HepG2 (cell line): ENCODE results near the gene AP5Z1. TPM values are rescaled to one million over a fixed set of nuclear protein-coding genes. Genes with fewer than 3 reads are reported as not detected.

Experiments used
- ATAC-seq: fragments of 200-7000 bp; cut with Tn5 transposase; 3 replicates; pipeline ENCODE4 v1.9.1; 2020; ENCODE audit warnings: mild to moderate bottlenecking, moderate library complexity
- Bru-seq: library from RNA; stranded (reverse); fragments of 400-500 nt; gene quantifications from one replicate; lab custom pipeline; 2021; lab: Mats Ljungman, UMichigan
- BruChase-seq, 2 experiments: library from RNA; stranded (reverse); fragments of 400-500 nt; gene quantifications; one replicate each; lab custom pipeline; 2021; lab: Mats Ljungman, UMichigan
- BruUV-seq: library from RNA; stranded (reverse); fragments of 400-500 nt; replicated peaks from 2 replicates; lab custom pipeline; 2021; lab: Mats Ljungman, UMichigan
- CTCF ChIA-PET: fragments of 300-600 bp; formaldehyde crosslinking; extraction: SDS; loops from one replicate; lab custom pipeline; 2021; ENCODE audit warnings: low total read pairs, inconsistent platforms, low intra/inter-chr PET ratio; lab: Yijun Ruan, JAX
- POLR2A ChIA-PET: fragments of 350-600 bp; sonication (Branson Sonifier 250); formaldehyde crosslinking; loops from one replicate; lab custom pipeline; 2020; ENCODE audit warnings: antibody characterized with exemption, inconsistent platforms; lab: Yijun Ruan, JAX
- DNase-seq: peaks from one replicate; pipeline ENCODE4 v3.0.0-alpha.2; 2015; ENCODE audit warnings: low spot score
- FAIRE-seq: peaks from 3 replicates; lab custom pipeline; 2011; peaks lifted over from hg19 to GRCh38; lab: Jason Lieb, UNC
- H2AFZ ChIP-seq: one replicate; pipeline ENCODE4 v1.6.1; 2011; ENCODE audit warnings: low read length, inconsistent platforms
- H3K27ac ChIP-seq: fragments of 300-600 bp; 3 replicates; pipeline ENCODE4 v1.8.0; 2011; ENCODE audit warnings: mixed run types, mild to moderate bottlenecking, mixed read lengths, low read length, inconsistent platforms; ENCODE audit not compliant: insufficient read depth; ENCODE audit errors: extremely low read length
- H3K27me3 ChIP-seq, 2 experiments: fragments of 200-600 bp in 1 of 2; 2 replicates in 1 of 2; 3 replicates in 1 of 2; pipeline versions ENCODE4 v1.6.0 to v1.8.0; 2011; ENCODE audit warnings: low read length in 2 of 2, mild to moderate bottlenecking in 2 of 2, moderate library complexity in 2 of 2, inconsistent platforms in 1 of 2; ENCODE audit not compliant: insufficient read depth in 2 of 2, control insufficient read depth in 1 of 2
- H3K36me3 ChIP-seq, 2 experiments: fragments of 200-600 bp in 1 of 2; replicated peaks in 1 of 2; 2 replicates in 1 of 2; 3 replicates in 1 of 2; pipeline versions ENCODE4 v1.5.1 to v1.8.0; 2011; ENCODE audit warnings: low read length in 2 of 2, inconsistent platforms in 1 of 2; ENCODE audit not compliant: insufficient read depth in 2 of 2, control insufficient read depth in 1 of 2
- H3K4me1 ChIP-seq: 2 replicates; pipeline ENCODE4 v1.5.1; 2012; ENCODE audit warnings: low read length, inconsistent platforms; ENCODE audit not compliant: insufficient read depth
- H3K4me2 ChIP-seq: 2 replicates; pipeline ENCODE4 v1.6.0; 2011; ENCODE audit warnings: low read depth, low read length, inconsistent platforms
- H3K4me3 ChIP-seq, 3 experiments: fragments of 200-600 bp in 1 of 3; sonication (generic), shearing (Covaris generic) in 1 of 3; replicated peaks in 1 of 3; 2 replicates each; pipeline ENCODE4 v1.5.1; 2011 to 2016; ENCODE audit warnings: low read length in 3 of 3, inconsistent platforms in 2 of 3, low read depth in 2 of 3, mild to moderate bottlenecking in 2 of 3, control low read depth in 1 of 3, mixed read lengths in 1 of 3; ENCODE audit not compliant: insufficient read depth in 1 of 3
- H3K79me2 ChIP-seq: one replicate; pipeline ENCODE4 v1.6.1; 2011; ENCODE audit warnings: low read length, inconsistent platforms; ENCODE audit not compliant: insufficient read depth
- H3K9ac ChIP-seq: 2 replicates; pipeline ENCODE4 v1.6.0; 2011; ENCODE audit warnings: mild to moderate bottlenecking, low read depth, low read length, inconsistent platforms; ENCODE audit not compliant: insufficient read depth
- H3K9me3 ChIP-seq: 2 replicates; pipeline ENCODE4 v1.5.1; 2012; ENCODE audit warnings: mild to moderate bottlenecking, low read length
- H4K20me1 ChIP-seq: 2 replicates; pipeline ENCODE4 v1.6.0; 2011; ENCODE audit warnings: inconsistent platforms, mild to moderate bottlenecking, low read length, moderate library complexity; ENCODE audit not compliant: insufficient read depth
- HMG20B ChIP-seq: conservative IDR thresholded peaks from 2 replicates; pipeline ENCODE4 v1.6.1; 2016; ENCODE audit warnings: missing genetic modification reagents, missing compliant biosample characterization
- NAIF1 ChIP-seq: sonication (generic); formaldehyde crosslinking; IDR thresholded peaks from 2 replicates; pipeline ENCODE4 v1.5.0; 2020; ENCODE audit warnings: mild to moderate bottlenecking, missing genetic modification reagents, borderline replicate concordance
- NCOA2 ChIP-seq: sonication (generic); formaldehyde crosslinking; IDR thresholded peaks from 2 replicates; pipeline ENCODE4 v1.8.0; 2022; ENCODE audit warnings: inconsistent platforms
- POGK ChIP-seq: sonication (generic); formaldehyde crosslinking; conservative IDR thresholded peaks from 2 replicates; pipeline ENCODE4 v1.8.0; 2022; ENCODE audit warnings: mild to moderate bottlenecking, moderate library complexity, missing genetic modification reagents
- RBFOX2 ChIP-seq: fragments of 200-400 bp; formaldehyde crosslinking; IDR thresholded peaks from 2 replicates; pipeline ENCODE4 v1.6.1; 2017; ENCODE audit warnings: low read depth, mild to moderate bottlenecking, low read length
- SUZ12 ChIP-seq: fragments of 150-350 bp; IDR thresholded peaks from 2 replicates; pipeline ENCODE4 v1.6.1; 2014; ENCODE audit warnings: low read depth, low read length
- TAF15 ChIP-seq: fragments of 200-400 bp; formaldehyde crosslinking; IDR thresholded peaks from one replicate; pipeline ENCODE4 v1.6.1; 2018; ENCODE audit warnings: mild to moderate bottlenecking, low read depth, low read length; ENCODE audit not compliant: poor library complexity, severe bottlenecking
- ZNF275 ChIP-seq: sonication (generic); formaldehyde crosslinking; IDR thresholded peaks from 2 replicates; pipeline ENCODE4 v1.8.0; 2022; ENCODE audit warnings: missing genetic modification reagents, mild to moderate bottlenecking, inconsistent platforms, borderline replicate concordance
- ZNF614 ChIP-seq: IDR thresholded peaks from 2 replicates; pipeline ENCODE4 v1.6.1; 2018; ENCODE audit warnings: missing biosample characterization, missing genetic modification reagents, inconsistent platforms, borderline replicate concordance
- ZNF619 ChIP-seq: sonication (generic); formaldehyde crosslinking; IDR thresholded peaks from 2 replicates; pipeline ENCODE4 v1.4.0; 2020; ENCODE audit warnings: mild to moderate bottlenecking, missing genetic modification reagents
- ZNF740 ChIP-seq: sonication (generic); formaldehyde crosslinking; IDR thresholded peaks from 2 replicates; pipeline ENCODE4 v1.4.0; 2020; ENCODE audit warnings: missing genetic modification reagents
- WGBS: methylation state at CpG from one replicate; pipeline ENCODE4 v1.1.6; 2017; ENCODE audit warnings: low lambda C conversion rate; 5-methylcytosine and 5-hydroxymethylcytosine counted together
- in situ Hi-C: cut with HindIII; loops from 2 replicates; pipeline ENCODE4 v1.10.0; 2017; ENCODE audit warnings: low pct_unique_long_range_greater_than_20kb; ENCODE audit not compliant: extremely low pct_ligation_motif_present
- intact Hi-C: fragments of 100-400 bp; cut with micrococcal nuclease; formaldehyde crosslinking; loops from one replicate; pipeline ENCODE4 v1.10.0; 2022; ENCODE audit not compliant: unreplicated experiment
- long read RNA-seq, 2 experiments: library from RNA in 1 of 2; library from polyadenylated mRNA in 1 of 2; stranded (forward) in 1 of 2; unstranded in 1 of 2; transcript quantifications; one replicate each; pipeline ENCODE4 v2.0.0, GENCODE V29; 2019 to 2022
- polyA minus RNA-seq, 3 experiments: library from RNA; depleted of rRNA, polyadenylated mRNA; stranded (reverse); fragments of >200 nt; gene quantifications; 2 replicates each; pipeline ENCODE4 v1.2.3, GENCODE V29; 2011; ENCODE audit warnings: low replicate concordance in 1 of 3
- polyA plus RNA-seq, 8 experiments: library from polyadenylated mRNA; depleted of rRNA in 3 of 8; stranded (reverse) in 7 of 8; unstranded in 1 of 8; fragments of >200 nt; fragmentation: Illumina TruSeq in 4 of 8; extraction: Trizol in 4 of 8; gene quantifications; 2 replicates each; pipeline versions ENCODE4 v1.2.1 to v1.2.3, GENCODE V29; 2011 to 2016; ENCODE audit warnings: low read depth in 4 of 8, missing spikeins in 1 of 8, mixed read lengths in 1 of 8; ENCODE audit not compliant: insufficient read depth in 1 of 8
- total RNA-seq, 5 experiments: library from RNA; depleted of rRNA; stranded (reverse); fragments of >200 nt; fragmentation: Illumina TruSeq; extraction: Trizol; gene quantifications; 2 replicates each; pipeline ENCODE4 v1.2.3, GENCODE V29; 2016; ENCODE audit warnings: low read depth in 1 of 5

Gene AP5Z1
- total RNA-seq (2016; rRNA removed; fragmentation: Illumina TruSeq; extraction: Trizol) = 7.4 and 15.1 TPM in 2 replicates
- 3.5 and 6.4 TPM in 2 replicates for total RNA-seq (2016; cell fraction: cytosol; rRNA removed; fragmentation: Illumina TruSeq; extraction: Trizol; ENCODE audit: low read depth)
- total RNA-seq (2016; cell fraction: insoluble cytoplasmic fraction; rRNA removed; fragmentation: Illumina TruSeq; extraction: Trizol) = 7.5 and 15.3 TPM in 2 replicates
- total RNA-seq (2016; cell fraction: membrane; rRNA removed; fragmentation: Illumina TruSeq; extraction: Trizol) = 4.1 and 5.0 TPM in 2 replicates
- total RNA-seq (2016; cell fraction: nucleus; rRNA removed; fragmentation: Illumina TruSeq; extraction: Trizol) = 18.0 and 18.9 TPM in 2 replicates
- polyA plus RNA-seq (2011; rRNA removed) = 9.3 and 16.0 TPM in 2 replicates
- polyA plus RNA-seq (2011; cell fraction: cytosol; rRNA removed) = 3.8 and 7.7 TPM in 2 replicates
- 83.4 and 101 TPM in 2 replicates for polyA plus RNA-seq (2011; cell fraction: nucleus; rRNA removed)
- 5.9 and 7.4 TPM in 2 replicates for polyA plus RNA-seq (2012)
- polyA plus RNA-seq (2016; cell fraction: cytosol; fragmentation: Illumina TruSeq; extraction: Trizol; ENCODE audit: low read depth) = 1.8 and 2.1 TPM in 2 replicates
- polyA plus RNA-seq (2016; cell fraction: insoluble cytoplasmic fraction; fragmentation: Illumina TruSeq; extraction: Trizol; ENCODE audit: low read depth) = 7.7 and 9.3 TPM in 2 replicates
- polyA plus RNA-seq (2016; cell fraction: membrane; fragmentation: Illumina TruSeq; extraction: Trizol; ENCODE audit: low read depth) = 3.1 and 4.0 TPM in 2 replicates
- polyA plus RNA-seq (2016; cell fraction: nucleus; fragmentation: Illumina TruSeq; extraction: Trizol; ENCODE audit: insufficient read depth, low read depth) = 42.6 and 43.4 TPM in 2 replicates
- polyA minus RNA-seq (2011; rRNA and poly(A)+ RNA removed; ENCODE audit: low replicate concordance) = 14.8 and 17.9 TPM in 2 replicates
- polyA minus RNA-seq (2011; cell fraction: cytosol; rRNA and poly(A)+ RNA removed) = 6.2 and 7.0 TPM in 2 replicates
- 28.0 and 28.3 TPM in 2 replicates for polyA minus RNA-seq (2011; cell fraction: nucleus; rRNA and poly(A)+ RNA removed)
- Bru-seq, nascent RNA = percentile 60 among the genes with signal in this experiment
- BruChase-seq, experiment 1, labeled RNA remaining after a 6-hour chase = percentile 78 among the genes with signal in this experiment
- percentile 72 among the genes with signal in this experiment for BruChase-seq, experiment 2, labeled RNA remaining after a 2-hour chase
- long read RNA-seq, experiment 1, transcript AP5Z1-201 (17 exons, 2,889 nt) = major isoform, 8 of 11 reads
- long read RNA-seq, experiment 1, partial matches to known transcripts = 1 of 11 reads
- long read RNA-seq, experiment 1, other reads (novel, unspliced or antisense) = 2 of 11 reads
- long read RNA-seq, experiment 2, transcript AP5Z1-201 (17 exons, 2,889 nt) = major isoform, 24 of 51 reads
- long read RNA-seq, experiment 2, partial matches to known transcripts = 19 of 51 reads
- long read RNA-seq, experiment 2, other reads (novel, unspliced or antisense) = 7 of 51 reads

- H3K4me3 ChIP-seq = peak within 1 kb of the TSS; percentile 96 to 98 (median 97)
- no peaks in the 10 kb centered on the region; a peak in 1 of 5 replicates for H3K27me3 ChIP-seq
- in situ Hi-C loops (no loop called here), intact Hi-C loops (no loop called here)
- BruUV-seq = no TSS peak
- peak within 1 kb of the TSS; percentile 96 for H3K4me2 ChIP-seq
- H3K36me3 ChIP-seq = peaks cover 0 to 4% of the 10 kb centered on the region in 2 experiments; a peak in 1 of 5 replicates
- peak; percentile 71 for FAIRE-seq
- peak; percentile 93 for ATAC-seq
- H2AFZ ChIP-seq = no peak within 1 kb of the TSS
- H3K79me2 ChIP-seq = peaks cover 27% of the 10 kb centered on the region
- H3K4me1 ChIP-seq = peaks cover 39% of the 10 kb centered on the region
- CTCF ChIA-PET = no interaction called here
- H3K9me3 ChIP-seq = no peaks in the 10 kb centered on the region
- peak within 1 kb of the TSS; percentile 94 for H3K27ac ChIP-seq
- WGBS = 0% methylated on average over 1 of the region's 55 CpGs
- peak; percentile 91 for DNase-seq
- H3K9ac ChIP-seq = peak within 1 kb of the TSS; percentile 91
- POLR2A ChIA-PET = interaction anchor here (0.6 to 2.4 kb wide), 18 partner anchors 9 to 469 kb away, joined by 3 to 17 read pairs (median 5); partner anchors contain the start of genes RADIL and RBAK
- H4K20me1 ChIP-seq = no peaks in the 10 kb centered on the region
- TF ChIP-seq RBFOX2 (peak; percentile 96), ZNF740 (no peak), NCOA2 (CRISPR knock-in tag) (no peak), HMG20B (CRISPR knock-in tag) (no peak), POGK (no peak; the same call in 1 of the 2 replicates), ZNF275 (CRISPR knock-in tag) (peak; percentile 82), SUZ12 (no peak), TAF15 (no peak), NAIF1 (CRISPR knock-in tag) (peak; percentile 58; the same call in 1 of the 2 replicates), ZNF614 (CRISPR knock-in tag) (peak; percentile 23), ZNF619 (CRISPR knock-in tag) (peak; percentile 50; the same call in 1 of the 2 replicates)
These were observed at the start of gene AP5Z1 for GRCh38 chr7:4775250-4775847. Gene AP5Z1 (plus strand): TSS chr7:4775623. CDS start chr7:4775716, 93 bp downstream.
